Endothelial cell (in vitro differentiated cells): Measurements from ENCODE around the gene WDR4. TPM values are rescaled to one million over a fixed set of nuclear protein-coding genes. Genes with fewer than 3 reads are reported as not detected.
"Not testable (repeated sequence)": the region's sequence is repeated elsewhere in the genome, so short reads cannot be mapped to it uniquely, and the experiment has no call there.

Experiments used
- DNase-seq: peaks from one replicate; pipeline ENCODE4 v3.0.0; 2021; ENCODE audit warnings: low spot score
- H3K27ac Mint-ChIP-seq: one replicate; pipeline ENCODE4 v1.8.0; 2021; ENCODE audit warnings: mixed read lengths, inconsistent platforms; ENCODE audit not compliant: unreplicated experiment
- H3K27me3 Mint-ChIP-seq: one replicate; pipeline ENCODE4 v1.8.0; 2021; ENCODE audit warnings: mild to moderate bottlenecking, moderate library complexity, mixed read lengths, inconsistent platforms; ENCODE audit not compliant: unreplicated experiment
- H3K36me3 Mint-ChIP-seq: one replicate; pipeline ENCODE4 v1.8.0; 2021; ENCODE audit warnings: mild to moderate bottlenecking, low read depth, mixed read lengths, inconsistent platforms; ENCODE audit not compliant: unreplicated experiment
- H3K4me1 Mint-ChIP-seq: one replicate; pipeline ENCODE4 v1.8.0; 2021; ENCODE audit warnings: mild to moderate bottlenecking, mixed read lengths, inconsistent platforms; ENCODE audit not compliant: unreplicated experiment
- H3K4me3 Mint-ChIP-seq: one replicate; pipeline ENCODE4 v1.8.0; 2021; ENCODE audit warnings: mild to moderate bottlenecking, mixed read lengths, inconsistent platforms; ENCODE audit not compliant: unreplicated experiment
- H3K9me3 Mint-ChIP-seq: one replicate; pipeline ENCODE4 v1.8.0; 2021; ENCODE audit warnings: mixed read lengths, inconsistent platforms; ENCODE audit not compliant: unreplicated experiment
- total RNA-seq: library from RNA; stranded (reverse); fragmentation: NEBNext Ultra II Directional; extraction: Animal tissue kit (Norgen Biotek cat#: 25700); gene quantifications from one replicate; pipeline ENCODE4 v1.2.1, GENCODE V29; 2021; ENCODE audit not compliant: unreplicated experiment
- TF ChIP-seq, protein P1 (sequence below): fragments of 200-600 bp; sonication (generic); IDR thresholded peaks from one replicate; pipeline ENCODE4 v1.5.0; 2021; ENCODE audit warnings: antibody characterized with exemption; ENCODE audit not compliant: unreplicated experiment

WDR4 gene
- total RNA-seq, 1 donor from 2014 or later: 14.3 TPM

DNA sequence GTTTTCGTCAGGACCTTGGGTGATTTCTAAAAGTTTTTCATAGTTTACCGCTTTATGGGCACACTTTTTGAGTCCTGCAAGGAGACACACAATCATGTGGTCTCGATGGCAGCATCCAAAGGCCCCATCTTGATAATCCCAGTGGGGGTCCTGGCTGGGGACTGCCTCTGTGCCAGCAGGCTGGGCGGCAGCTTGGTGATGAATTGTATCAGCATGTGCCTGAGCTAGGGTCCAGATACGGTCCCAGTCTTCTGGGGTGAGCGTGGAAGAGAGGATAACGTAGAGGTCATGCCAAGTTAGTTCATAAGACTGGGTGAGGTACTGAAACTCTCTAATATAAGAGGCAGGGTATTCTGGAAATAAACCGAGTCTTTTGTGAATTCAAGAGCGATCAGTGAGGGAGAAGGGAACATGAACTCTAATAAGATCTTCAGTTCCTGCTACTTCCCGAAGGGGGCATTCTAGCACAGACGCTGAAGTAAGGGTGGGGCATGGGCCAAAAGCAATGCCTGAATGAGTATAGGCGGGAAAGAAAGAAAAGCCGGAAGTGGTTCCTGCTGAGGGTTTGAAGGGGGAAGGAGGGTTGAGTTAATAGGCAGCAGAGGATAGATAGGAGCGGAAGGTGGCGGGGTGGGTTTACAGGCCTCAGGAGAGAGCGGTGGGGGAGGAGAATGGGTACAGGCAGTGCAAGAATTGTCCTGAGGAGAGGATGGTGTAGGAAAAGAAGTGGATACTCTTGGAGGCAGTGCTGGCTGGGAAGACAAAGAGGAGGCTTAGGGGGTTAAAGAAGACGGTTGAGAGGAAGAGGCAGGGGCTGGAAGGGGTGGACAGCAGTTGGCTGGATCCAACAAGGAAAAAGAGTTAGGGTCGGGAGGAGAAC is 44.5 kb upstream of the WDR4 start:
- peak; percentile 72 for DNase-seq
- peaks cover 3% of the 10 kb centered on the region for H3K27me3 Mint-ChIP-seq
- H3K27ac Mint-ChIP-seq: peak overlapping the region; percentile 93
- H3K4me3 Mint-ChIP-seq: peak overlapping the region; percentile 82
- H3K36me3 Mint-ChIP-seq: peaks cover 9% of the 10 kb centered on the region
- no peaks in the 10 kb centered on the region for H3K9me3 Mint-ChIP-seq
- peaks cover 19% of the 10 kb centered on the region for H3K4me1 Mint-ChIP-seq
- TF ChIP-seq, protein P1, sequence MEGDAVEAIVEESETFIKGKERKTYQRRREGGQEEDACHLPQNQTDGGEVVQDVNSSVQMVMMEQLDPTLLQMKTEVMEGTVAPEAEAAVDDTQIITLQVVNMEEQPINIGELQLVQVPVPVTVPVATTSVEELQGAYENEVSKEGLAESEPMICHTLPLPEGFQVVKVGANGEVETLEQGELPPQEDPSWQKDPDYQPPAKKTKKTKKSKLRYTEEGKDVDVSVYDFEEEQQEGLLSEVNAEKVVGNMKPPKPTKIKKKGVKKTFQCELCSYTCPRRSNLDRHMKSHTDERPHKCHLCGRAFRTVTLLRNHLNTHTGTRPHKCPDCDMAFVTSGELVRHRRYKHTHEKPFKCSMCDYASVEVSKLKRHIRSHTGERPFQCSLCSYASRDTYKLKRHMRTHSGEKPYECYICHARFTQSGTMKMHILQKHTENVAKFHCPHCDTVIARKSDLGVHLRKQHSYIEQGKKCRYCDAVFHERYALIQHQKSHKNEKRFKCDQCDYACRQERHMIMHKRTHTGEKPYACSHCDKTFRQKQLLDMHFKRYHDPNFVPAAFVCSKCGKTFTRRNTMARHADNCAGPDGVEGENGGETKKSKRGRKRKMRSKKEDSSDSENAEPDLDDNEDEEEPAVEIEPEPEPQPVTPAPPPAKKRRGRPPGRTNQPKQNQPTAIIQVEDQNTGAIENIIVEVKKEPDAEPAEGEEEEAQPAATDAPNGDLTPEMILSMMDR: peak; percentile 63

DNA sequence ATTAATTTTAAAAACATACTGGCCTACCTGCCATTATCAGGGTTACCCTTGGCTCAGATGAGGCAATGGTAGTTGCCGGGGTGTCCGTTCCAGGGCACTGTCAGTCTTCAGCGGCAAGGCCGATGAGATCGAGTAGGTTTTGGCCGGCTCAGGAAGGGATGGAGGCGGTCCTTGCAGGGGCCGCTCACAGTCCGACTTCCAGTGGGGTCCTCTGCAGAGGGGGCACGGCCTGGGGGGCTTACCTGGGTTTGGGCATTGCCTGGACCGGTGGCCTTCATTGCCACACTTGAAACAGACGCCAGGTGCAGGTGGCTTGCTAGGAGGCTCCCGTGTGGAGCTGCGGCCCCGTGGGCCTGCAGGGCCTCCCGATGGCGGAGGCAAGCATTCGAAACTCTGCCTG is 43.6 kb upstream of the WDR4 start:
- peaks cover 3% of the 10 kb centered on the region for H3K27me3 Mint-ChIP-seq
- H3K4me1 Mint-ChIP-seq: peaks cover 19% of the 10 kb centered on the region
- TF ChIP-seq, protein P1: no peak
- no peak overlapping the region for H3K27ac Mint-ChIP-seq
- no peak for DNase-seq
- no peaks in the 10 kb centered on the region for H3K9me3 Mint-ChIP-seq
- peaks cover 13% of the 10 kb centered on the region for H3K36me3 Mint-ChIP-seq
- no peak overlapping the region for H3K4me3 Mint-ChIP-seq

DNA sequence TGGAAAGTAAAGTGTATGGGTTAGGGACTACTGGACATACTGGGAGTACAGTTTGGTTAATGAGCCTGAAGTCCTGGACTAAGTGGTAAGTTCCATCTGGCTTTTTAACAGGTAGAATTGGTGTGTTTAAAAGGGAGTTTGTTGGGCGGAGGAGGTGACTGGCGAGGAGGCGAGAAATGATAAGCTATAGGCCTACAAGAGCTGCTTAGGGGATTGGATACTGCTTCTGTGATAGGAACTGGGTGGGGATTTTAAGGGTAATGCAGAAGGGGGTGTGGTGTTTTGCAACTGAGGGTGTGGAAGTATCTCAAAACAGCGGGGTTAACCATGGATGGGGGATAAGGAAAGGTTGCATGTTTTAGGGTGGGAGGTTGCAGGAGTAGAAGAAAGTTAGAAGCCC is 42.6 kb upstream of the WDR4 start:
- H3K4me1 Mint-ChIP-seq: peaks cover 19% of the 10 kb centered on the region
- H3K36me3 Mint-ChIP-seq: peaks cover 13% of the 10 kb centered on the region
- H3K27me3 Mint-ChIP-seq: peaks cover 3% of the 10 kb centered on the region
- H3K9me3 Mint-ChIP-seq: no peaks in the 10 kb centered on the region
- TF ChIP-seq, protein P1: no peak
- no peak for DNase-seq
- no peak overlapping the region for H3K27ac Mint-ChIP-seq
- no peak overlapping the region for H3K4me3 Mint-ChIP-seq

DNA sequence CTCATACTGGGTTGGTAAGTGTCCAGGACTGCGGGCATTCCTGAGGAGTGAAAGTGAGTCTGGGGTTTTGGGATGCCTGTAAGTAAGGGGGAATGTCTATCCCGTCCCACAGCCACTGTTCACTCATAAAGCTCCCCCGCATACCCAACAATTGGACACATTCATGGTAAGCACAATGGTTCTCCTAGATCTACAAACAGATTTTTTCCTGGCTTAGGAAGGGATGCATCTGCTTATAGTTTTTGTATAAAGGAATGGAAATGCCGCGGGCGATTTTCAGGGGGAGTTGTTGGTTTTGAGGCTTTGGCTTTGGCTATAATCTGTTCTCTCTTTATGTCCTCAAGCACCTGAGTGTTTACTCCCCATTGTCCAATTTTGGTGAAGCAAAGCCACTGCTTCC is 39.0 kb upstream of the WDR4 start:
- no peak for DNase-seq
- H3K9me3 Mint-ChIP-seq: no peaks in the 10 kb centered on the region
- no peak overlapping the region for H3K27ac Mint-ChIP-seq
- no peaks in the 10 kb centered on the region for H3K27me3 Mint-ChIP-seq
- H3K4me1 Mint-ChIP-seq: peaks cover 5% of the 10 kb centered on the region
- TF ChIP-seq, protein P1: no peak
- H3K36me3 Mint-ChIP-seq: peaks cover 11% of the 10 kb centered on the region
- H3K4me3 Mint-ChIP-seq: no peak overlapping the region

DNA sequence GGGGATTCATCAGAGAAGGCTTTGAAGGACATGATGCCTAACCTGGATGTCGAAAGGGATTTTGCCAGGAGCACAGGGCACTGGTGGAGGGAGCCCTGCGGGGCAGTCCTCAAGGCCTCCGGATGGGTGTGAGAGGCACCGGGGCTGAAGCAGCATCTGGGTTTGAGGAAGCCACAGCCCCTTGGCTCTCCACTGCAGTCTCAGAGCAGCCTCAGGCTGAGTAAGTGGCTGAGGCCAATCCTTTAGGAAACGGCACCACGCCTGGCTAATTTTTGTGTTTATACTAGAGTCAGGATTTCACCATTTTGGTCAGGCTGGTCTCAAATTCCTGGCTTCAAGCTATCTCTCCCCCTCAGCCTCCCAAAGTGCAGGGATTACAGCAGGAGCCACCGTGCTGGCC is 34.1 kb upstream of the WDR4 start:
- Mint-ChIP-seq H3K36me3 (peaks cover 5% of the 10 kb centered on the region), H3K4me1 (no peaks in the 10 kb centered on the region)
- DNase-seq: no peak

DNA sequence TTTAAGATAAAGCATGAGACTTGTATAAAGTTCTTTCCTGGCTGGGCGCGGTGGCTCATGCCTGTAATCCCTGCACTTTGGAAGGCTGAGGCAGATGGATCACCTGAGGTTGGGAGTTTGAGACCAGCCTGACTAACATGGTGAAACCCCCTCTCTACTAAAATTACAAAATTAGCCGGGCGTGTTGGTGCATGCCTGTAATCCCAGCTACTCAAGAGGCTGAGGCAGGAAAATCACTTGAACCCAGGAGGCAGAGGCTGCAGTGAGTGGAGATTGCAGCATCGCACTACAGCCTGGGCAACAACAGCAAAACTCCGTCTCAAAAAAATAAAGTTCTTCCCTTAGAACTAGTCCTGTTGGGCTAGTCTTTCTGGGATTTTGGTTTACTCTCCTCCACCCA is 32.6 kb upstream of the WDR4 start:
- H3K27ac Mint-ChIP-seq, DNase-seq, H3K27me3 Mint-ChIP-seq, H3K4me1 Mint-ChIP-seq, H3K36me3 Mint-ChIP-seq, H3K4me3 Mint-ChIP-seq, H3K9me3 Mint-ChIP-seq: not testable (repeated sequence)

More for the DNA sequence above, 34.1 kb upstream of the WDR4 start:
- Mint-ChIP-seq H3K4me3 (no peak overlapping the region), H3K27me3 (no peaks in the 10 kb centered on the region), H3K27ac (no peak overlapping the region), H3K9me3 (no peaks in the 10 kb centered on the region)
- TF ChIP-seq, protein P1: no peak

DNA sequence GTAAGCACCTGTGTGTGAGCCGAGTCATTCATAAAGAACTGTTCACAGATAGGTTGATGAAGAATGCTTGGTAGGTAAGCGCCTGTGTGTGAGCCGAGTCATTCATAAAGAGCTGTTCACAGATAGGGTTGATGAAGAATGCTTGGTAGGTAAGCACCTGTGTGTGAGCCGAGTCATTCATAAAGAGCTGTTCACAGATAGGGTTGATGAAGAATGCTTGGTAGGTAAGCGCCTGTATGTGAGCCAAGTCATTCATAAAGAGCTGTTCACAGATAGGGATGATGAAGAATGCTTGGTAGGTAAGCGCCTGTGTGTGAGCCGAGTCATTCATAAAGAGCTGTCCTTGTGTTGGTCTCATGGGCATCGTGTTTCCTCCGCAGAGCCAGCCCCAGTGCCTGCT is 29.1 kb upstream of the WDR4 start:
- not testable (repeated sequence) for H3K9me3 Mint-ChIP-seq, H3K27me3 Mint-ChIP-seq, H3K4me3 Mint-ChIP-seq, DNase-seq, H3K27ac Mint-ChIP-seq, H3K4me1 Mint-ChIP-seq
- peaks cover 22% of the 10 kb centered on the region for H3K36me3 Mint-ChIP-seq
